ENCODE measurements around the gene LAMA1.

GRCh38 chr18:6963452-6964097 is 154.0 kb downstream of the LAMA1 start:
- TF ChIP-seq CTCF (IDR thresholded peaks at IDR 0.05) (no peak), POLR2AphosphoS5 (IDR thresholded peaks at IDR 0.05) (no peak), POLR2A (IDR thresholded peaks at IDR 0.05) (no peak), EP300 (IDR thresholded peaks at IDR 0.05) (no peak)
